Stimulated activated CD8-positive, alpha-beta memory T cell treated with anti-CD3 and anti-CD28 coated beads, Interleukin-15, amount 100 ng/mL, for 24 hours (primary cell): ENCODE data around the gene CDH5.

ENCODE experiments used
- DNase-seq: peaks from one replicate; pipeline ENCODE4 v3.0.0-alpha.2; 2020; ENCODE audit warnings: low read depth

Gene CDH5

GRCh38 chr16:66354034-66354909 lies 12.2 kb upstream of the CDH5 start:
- DNase-seq, result no peak

- no peak for DNase-seq
Observed at GRCh38 chr16:66355526-66355925, 11.0 kb upstream of the CDH5 start.

- no peak for DNase-seq
Observed at GRCh38 chr16:66357523-66357928, 9.0 kb upstream of the CDH5 start.

- DNase-seq, result no peak
Observed at GRCh38 chr16:66358231-66358630, 8.3 kb upstream of the CDH5 start.

- DNase-seq, result no peak
Observed at GRCh38 chr16:66359012-66359411, 7.5 kb upstream of the CDH5 start.

- DNase-seq, result no peak
Observed at GRCh38 chr16:66359811-66360608, 6.5 kb upstream of the CDH5 start.

GRCh38 chr16:66360624-66361324 lies 5.7 kb upstream of the CDH5 start:
- no peak for DNase-seq

- DNase-seq, result no peak
Observed at GRCh38 chr16:66361604-66362135, 4.8 kb upstream of the CDH5 start.

- DNase-seq, result no peak
Observed at GRCh38 chr16:66363211-66363777, 3.2 kb upstream of the CDH5 start.

GRCh38 chr16:66364117-66364958 lies 2.2 kb upstream of the CDH5 start:
- no peak for DNase-seq

GRCh38 chr16:66364959-66365306 lies 1.6 kb upstream of the CDH5 start:
- no peak for DNase-seq

GRCh38 chr16:66365651-66366050 lies 840 bp upstream of the CDH5 start:
- no peak for DNase-seq

- DNase-seq, result no peak
Observed at GRCh38 chr16:66367968-66368891, 1.7 kb downstream of the CDH5 start.

GRCh38 chr16:66369055-66369592 lies 2.6 kb downstream of the CDH5 start:
- DNase-seq, result no peak

- DNase-seq, result no peak
Observed at GRCh38 chr16:66370786-66371684, 4.5 kb downstream of the CDH5 start.

- DNase-seq, result no peak
Observed at GRCh38 chr16:66372078-66372897, 5.8 kb downstream of the CDH5 start.

GRCh38 chr16:66372898-66373155 lies 6.3 kb downstream of the CDH5 start:
- no peak for DNase-seq

GRCh38 chr16:66373667-66374066 lies 7.2 kb downstream of the CDH5 start:
- DNase-seq, result no peak
